ENCODE data around the gene RHBDD2. TPM values are rescaled to one million over a fixed set of nuclear protein-coding genes. Genes with fewer than 3 reads are reported as not detected.
"Not testable (repeated sequence)": the region's sequence is repeated elsewhere in the genome, so short reads cannot be mapped to it uniquely, and the experiment has no call there.

Gene RHBDD2
- polyA plus RNA-seq (2011; rRNA removed) (34.9 and 50.0 TPM in 2 replicates), polyA minus RNA-seq (2011; rRNA and poly(A)+ RNA removed) (34.2 and 38.4 TPM in 2 replicates)

- peak; percentile 67 for DNase-seq (ENCODE audit: low read depth, low spot score)
- 0 out of 2 replicates have a peak, but pooled peaks have one; percentile 6 for TF ChIP-seq CTCF (IDR thresholded peaks at IDR 0.05; ENCODE audit: low read depth, low read length)
- ChIA-PET CTCF (interaction anchor here (0.6 to 1.4 kb wide), 4 partner anchors 13 to 413 kb away, joined by 3 to 7 read pairs (median 4); no protein-coding TSS in a partner anchor), POLR2A (interaction anchor here (0.6 to 1.0 kb wide), 2 partner anchors 11 to 291 kb away, joined by 3 read pairs; no protein-coding TSS in a partner anchor)
- Histone ChIP-seq H3K27me3 (ENCODE audit: control insufficient read depth, insufficient read depth, low read length) (no peaks in the 10 kb centered on the region), H3K9me3 (ENCODE audit: control insufficient read depth, insufficient read depth, low read length) (no peaks in the 10 kb centered on the region; the same call in 1 of the 2 replicates), H3K27ac (ENCODE audit: low read depth, low read length) (peak within 1 kb of the TSS; percentile 61), H3K4me3 (ENCODE audit: low read depth, low read length) (peak within 1 kb of the TSS; percentile 97)
Measured at GRCh38 chr7:75878769-75879611, at the start of gene RHBDD2. Gene RHBDD2 (plus strand): TSS chr7:75879034. CDS start chr7:75879083, 49 bp downstream.

- CTCF ChIA-PET; DNase-seq (ENCODE audit: low read depth, low spot score); H3K27ac ChIP-seq (ENCODE audit: low read depth, low read length); H3K4me3 ChIP-seq (ENCODE audit: low read depth, low read length); H3K27me3 ChIP-seq (ENCODE audit: control insufficient read depth, insufficient read depth, low read length); H3K9me3 ChIP-seq (ENCODE audit: control insufficient read depth, insufficient read depth, low read length): not testable (repeated sequence)
- POLR2A ChIA-PET: interaction anchor here (0.6 kb wide), 1 partner anchor 46 kb away, joined by 6 read pairs; no protein-coding TSS in a partner anchor
Measured at GRCh38 chr7:75829656-75830055, 49.2 kb upstream of the RHBDD2 start.

GRCh38 chr7:75830978-75831377 is 47.9 kb upstream of the RHBDD2 start:
- POLR2A ChIA-PET: interaction anchor here (0.6 to 0.7 kb wide), 2 partner anchors 11 to 1743 kb away, joined by 3 to 11 read pairs; no protein-coding TSS in a partner anchor
- CTCF ChIA-PET: no interaction called here
- H3K4me3 ChIP-seq (ENCODE audit: low read depth, low read length): no peak overlapping the region
- H3K9me3 ChIP-seq (ENCODE audit: control insufficient read depth, insufficient read depth, low read length): no peaks in the 10 kb centered on the region; the same call in 1 of the 2 replicates
- no peak overlapping the region for H3K27ac ChIP-seq (ENCODE audit: low read depth, low read length)
- TF ChIP-seq CTCF (IDR thresholded peaks at IDR 0.05; ENCODE audit: low read depth, low read length): no peak
- peaks cover 10% of the 10 kb centered on the region for H3K27me3 ChIP-seq (ENCODE audit: control insufficient read depth, insufficient read depth, low read length)
- DNase-seq (ENCODE audit: low read depth, low spot score): no peak

- POLR2A ChIA-PET; H3K9me3 ChIP-seq (ENCODE audit: control insufficient read depth, insufficient read depth, low read length); H3K27ac ChIP-seq (ENCODE audit: low read depth, low read length); H3K4me3 ChIP-seq (ENCODE audit: low read depth, low read length); CTCF ChIA-PET; DNase-seq (ENCODE audit: low read depth, low spot score); H3K27me3 ChIP-seq (ENCODE audit: control insufficient read depth, insufficient read depth, low read length): not testable (repeated sequence)
Measured at GRCh38 chr7:75833662-75834061, 45.2 kb upstream of the RHBDD2 start.

GRCh38 chr7:75835688-75836285 is 43.0 kb upstream of the RHBDD2 start:
- peaks cover 3% of the 10 kb centered on the region for H3K27me3 ChIP-seq (ENCODE audit: control insufficient read depth, insufficient read depth, low read length)
- H3K27ac ChIP-seq (ENCODE audit: low read depth, low read length): no peak overlapping the region
- H3K4me3 ChIP-seq (ENCODE audit: low read depth, low read length): no peak overlapping the region
- ChIA-PET CTCF (no interaction called here), POLR2A (no interaction called here)
- TF ChIP-seq CTCF (IDR thresholded peaks at IDR 0.05; ENCODE audit: low read depth, low read length): no peak
- no peaks in the 10 kb centered on the region; the same call in 1 of the 2 replicates for H3K9me3 ChIP-seq (ENCODE audit: control insufficient read depth, insufficient read depth, low read length)
- no peak for DNase-seq (ENCODE audit: low read depth, low spot score)

All from AG04450 (cell line).